ENCODE results near the gene ADH4.
"Not testable (repeated sequence)": the region's sequence is repeated elsewhere in the genome, so short reads cannot be mapped to it uniquely, and the experiment has no call there.

The ADH4 gene

GRCh38 chr4:99126376-99126775, 17.7 kb downstream of the ADH4 start:
- no peak for TF ChIP-seq CTCF (IDR thresholded peaks at IDR 0.05; ENCODE audit: unreplicated experiment in 3 of 3)
- peaks cover 5% of the 10 kb centered on the region for H3K9me3 Mint-ChIP-seq
- no peak overlapping the region for H3K27ac Mint-ChIP-seq
- H3K27me3 Mint-ChIP-seq (ENCODE audit: low read depth): no peaks in the 10 kb centered on the region
- H3K4me3 Mint-ChIP-seq: no peak overlapping the region
- H3K36me3 Mint-ChIP-seq (ENCODE audit: low read depth): peaks cover 5% of the 10 kb centered on the region
- H3K4me1 Mint-ChIP-seq: no peaks in the 10 kb centered on the region

DNA sequence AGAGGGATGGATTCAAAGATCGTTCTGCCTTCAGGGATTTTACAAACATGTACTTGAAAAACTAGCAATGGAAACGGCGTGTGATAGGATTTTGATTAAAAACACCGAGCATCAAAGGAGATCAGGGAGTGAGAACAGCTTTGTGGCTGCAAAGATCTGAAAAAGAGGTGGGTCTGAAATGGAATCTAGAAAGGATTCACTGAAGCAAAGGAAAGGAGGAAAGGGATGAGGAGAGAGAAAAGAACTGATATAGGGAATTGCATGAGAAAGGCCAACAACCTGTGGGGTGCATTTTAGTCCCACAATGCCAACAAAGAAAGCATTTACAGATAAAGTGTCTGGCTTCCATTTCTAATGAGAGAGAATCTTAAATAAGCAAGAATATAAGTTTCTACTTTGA, 23.1 kb downstream of the ADH4 start:
- Mint-ChIP-seq H3K36me3 (ENCODE audit: low read depth) (peaks cover 4% of the 10 kb centered on the region), H3K27me3 (ENCODE audit: low read depth) (no peaks in the 10 kb centered on the region), H3K4me3 (no peak overlapping the region), H3K27ac (no peak overlapping the region), H3K9me3 (peaks cover 3% of the 10 kb centered on the region), H3K4me1 (peaks cover 4% of the 10 kb centered on the region)
- TF ChIP-seq CTCF (IDR thresholded peaks at IDR 0.05; ENCODE audit: unreplicated experiment in 3 of 3): no peak

GRCh38 chr4:99120501-99120900, 23.6 kb downstream of the ADH4 start:
- Mint-ChIP-seq H3K27me3 (ENCODE audit: low read depth) (no peaks in the 10 kb centered on the region), H3K36me3 (ENCODE audit: low read depth) (peaks cover 4% of the 10 kb centered on the region), H3K27ac (no peak overlapping the region), H3K4me1 (peaks cover 4% of the 10 kb centered on the region), H3K9me3 (peaks cover 3% of the 10 kb centered on the region), H3K4me3 (no peak overlapping the region)
- TF ChIP-seq CTCF (IDR thresholded peaks at IDR 0.05; ENCODE audit: unreplicated experiment in 3 of 3): no peak

GRCh38 chr4:99117876-99118693, 26.0 kb downstream of the ADH4 start:
- Mint-ChIP-seq H3K27ac (peak overlapping the region in 1 of 3 experiments; percentile 36), H3K36me3 (ENCODE audit: low read depth) (peaks cover 8% of the 10 kb centered on the region), H3K4me3 (no peak overlapping the region), H3K9me3 (peaks cover 5% of the 10 kb centered on the region), H3K4me1 (peaks cover 4% of the 10 kb centered on the region), H3K27me3 (ENCODE audit: low read depth) (no peaks in the 10 kb centered on the region)
- TF ChIP-seq CTCF (IDR thresholded peaks at IDR 0.05; ENCODE audit: unreplicated experiment in 3 of 3): peak; percentile 24 to 48 (median 33)

DNA sequence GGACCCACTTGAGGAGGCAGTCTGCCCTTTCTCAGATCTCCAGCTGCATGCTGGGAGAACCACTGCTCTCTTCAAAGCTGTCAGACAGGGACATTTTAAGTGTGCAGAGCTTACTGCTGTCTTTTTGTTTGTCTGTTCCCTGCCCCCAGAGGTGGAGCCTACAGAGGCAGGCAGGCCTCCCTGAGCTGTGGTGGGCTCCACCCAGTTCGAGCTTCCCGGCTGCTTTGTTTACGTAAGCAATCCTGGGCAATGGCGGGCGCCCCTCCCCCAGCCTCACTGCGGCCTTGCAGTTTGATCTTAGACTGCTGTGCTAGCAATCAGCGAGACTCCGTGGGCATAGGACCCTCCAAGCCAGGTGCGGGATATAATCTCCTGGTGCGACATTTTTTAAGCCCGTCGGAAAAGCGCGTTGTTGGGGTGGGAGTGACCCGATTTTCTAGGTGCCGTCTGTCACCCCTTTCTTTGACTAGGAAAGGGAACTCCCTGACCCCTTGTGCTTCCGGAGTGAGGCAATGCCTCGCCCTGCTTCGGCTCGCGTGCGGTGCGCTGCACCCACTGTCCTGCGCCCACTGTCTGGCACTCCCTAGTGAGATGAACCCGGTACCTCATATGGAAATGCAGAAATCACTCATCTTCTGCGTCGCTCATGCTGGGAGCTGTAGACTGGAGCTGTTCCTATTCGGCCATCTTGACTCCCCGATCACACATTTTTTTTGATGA, 26.8 kb downstream of the ADH4 start:
- H3K27ac Mint-ChIP-seq; H3K36me3 Mint-ChIP-seq (ENCODE audit: low read depth); H3K4me3 Mint-ChIP-seq; H3K27me3 Mint-ChIP-seq (ENCODE audit: low read depth); H3K4me1 Mint-ChIP-seq; H3K9me3 Mint-ChIP-seq: not testable (repeated sequence)

- H3K9me3 Mint-ChIP-seq; H3K4me1 Mint-ChIP-seq; H3K4me3 Mint-ChIP-seq; H3K27me3 Mint-ChIP-seq (ENCODE audit: low read depth); H3K27ac Mint-ChIP-seq: not testable (repeated sequence)
- peaks cover 10% of the 10 kb centered on the region for H3K36me3 Mint-ChIP-seq (ENCODE audit: low read depth)
These were observed 34.8 kb downstream of the ADH4 start for GRCh38 chr4:99109286-99109685.

DNA sequence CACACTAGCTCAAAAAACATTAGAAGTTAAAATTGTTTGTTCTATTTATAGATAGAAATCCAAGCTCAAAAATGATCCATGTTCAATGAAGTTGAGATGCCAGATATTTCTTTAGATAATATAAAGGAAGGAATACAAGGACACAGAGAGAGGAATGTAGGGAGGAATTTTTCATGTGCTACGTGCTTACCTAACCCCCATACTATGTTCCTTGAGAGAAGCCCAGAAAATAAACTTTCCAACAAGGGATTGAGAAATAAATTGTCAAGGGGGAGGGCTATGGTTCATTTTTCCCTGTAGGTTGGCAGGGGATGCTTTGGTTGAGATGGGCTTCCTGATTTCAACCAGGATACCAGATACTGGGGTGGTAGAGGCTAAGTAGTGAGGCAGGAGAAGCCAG, 39.9 kb downstream of the ADH4 start:
- Mint-ChIP-seq H3K4me3 (no peak overlapping the region), H3K36me3 (ENCODE audit: low read depth) (peaks cover 16% of the 10 kb centered on the region), H3K27ac (no peak overlapping the region), H3K4me1 (no peaks in the 10 kb centered on the region), H3K27me3 (ENCODE audit: low read depth) (no peaks in the 10 kb centered on the region), H3K9me3 (peaks cover 3% of the 10 kb centered on the region)
- no peak for TF ChIP-seq CTCF (IDR thresholded peaks at IDR 0.05; ENCODE audit: unreplicated experiment in 3 of 3)
